GM23338 (cell line): ENCODE results near the gene CCDC127. TPM values are rescaled to one million over a fixed set of nuclear protein-coding genes. Genes with fewer than 3 reads are reported as not detected.
A peak's percentile ranks its signal among the peaks of the same experiment; 100 is the strongest.

ENCODE experiments used
- ATAC-seq: fragments of 200-7000 bp; cut with Tn5 transposase; 3 replicates; pipeline ENCODE4 v1.9.1; 2020
- DNase-seq: peaks from one replicate; pipeline ENCODE4 v3.0.0-alpha.2; 2015; ENCODE audit warnings: low spot score
- H2AFZ ChIP-seq: fragments of 200-600 bp; sonication (generic); 2 replicates; pipeline ENCODE4 v1.8.0; 2016; ENCODE audit warnings: antibody characterized with exemption, mild to moderate bottlenecking, moderate library complexity
- H3F3A ChIP-seq: fragments of 200-600 bp; sonication (generic); replicated peaks from 2 replicates; pipeline ENCODE4 v1.8.0; 2017; ENCODE audit warnings: antibody characterized with exemption, mixed run types, low read depth
- H3K27ac ChIP-seq: fragments of 200-600 bp; sonication (generic); 2 replicates; pipeline ENCODE4 v1.6.1; 2016; ENCODE audit warnings: low read depth
- H3K27me3 ChIP-seq: fragments of 200-600 bp; sonication (generic); 2 replicates; pipeline ENCODE4 v1.8.0; 2016; ENCODE audit warnings: mild to moderate bottlenecking, mixed run types, moderate library complexity; ENCODE audit not compliant: insufficient read depth
- H3K36me3 ChIP-seq: fragments of 200-600 bp; sonication (generic); 2 replicates; pipeline ENCODE4 v1.8.0; 2016; ENCODE audit warnings: mild to moderate bottlenecking; ENCODE audit not compliant: insufficient read depth
- H3K4me1 ChIP-seq: fragments of 200-600 bp; sonication (generic); 2 replicates; pipeline ENCODE4 v1.8.0; 2016; ENCODE audit warnings: mild to moderate bottlenecking, moderate library complexity; ENCODE audit not compliant: insufficient read depth
- H3K4me2 ChIP-seq: fragments of 200-600 bp; sonication (generic); 2 replicates; pipeline ENCODE4 v1.7.1; 2017; ENCODE audit warnings: mixed run types
- H3K4me3 ChIP-seq: fragments of 200-600 bp; sonication (generic); 2 replicates; pipeline ENCODE4 v1.6.1; 2016; ENCODE audit warnings: mixed run types
- H3K79me2 ChIP-seq: fragments of 200-600 bp; sonication (generic); replicated peaks from 2 replicates; pipeline ENCODE4 v1.8.0; 2017; ENCODE audit warnings: mild to moderate bottlenecking; ENCODE audit not compliant: insufficient read depth
- H3K9me2 ChIP-seq: fragments of 200-600 bp; sonication (generic); 2 replicates; pipeline ENCODE4 v1.8.0; 2017; ENCODE audit not compliant: insufficient read depth
- H4K20me1 ChIP-seq: fragments of 200-600 bp; sonication (generic); replicated peaks from 2 replicates; pipeline ENCODE4 v1.8.0; 2017; ENCODE audit warnings: mild to moderate bottlenecking; ENCODE audit not compliant: insufficient read depth
- H3K27ac Mint-ChIP-seq: 2 replicates; pipeline ENCODE4 v1.8.0; 2020; ENCODE audit warnings: inconsistent platforms, mild to moderate bottlenecking, moderate library complexity, mixed read lengths
- H3K27me3 Mint-ChIP-seq: 3 replicates; pipeline ENCODE4 v1.8.0; 2022; ENCODE audit warnings: low read depth, mild to moderate bottlenecking, moderate library complexity, mixed read lengths, inconsistent platforms; ENCODE audit not compliant: insufficient read depth, poor library complexity
- H3K36me3 Mint-ChIP-seq: 3 replicates; pipeline ENCODE4 v1.8.0; 2021; ENCODE audit warnings: low read depth, mild to moderate bottlenecking, inconsistent platforms, moderate library complexity, mixed read lengths
- H3K4me1 Mint-ChIP-seq: 3 replicates; pipeline ENCODE4 v1.8.0; 2020; ENCODE audit warnings: mild to moderate bottlenecking, inconsistent platforms, mixed read lengths
- H3K4me3 Mint-ChIP-seq: 3 replicates; pipeline ENCODE4 v1.8.0; 2021; ENCODE audit warnings: moderate library complexity, mild to moderate bottlenecking, inconsistent platforms, mixed read lengths
- H3K9me3 Mint-ChIP-seq: 3 replicates; pipeline ENCODE4 v1.8.0; 2020; ENCODE audit warnings: moderate library complexity, mild to moderate bottlenecking, inconsistent platforms, mixed read lengths
- EZH2 ChIP-seq: fragments of 200-600 bp; sonication (generic); IDR thresholded peaks from one replicate; pipeline ENCODE4 v1.8.0; 2017; ENCODE audit warnings: antibody characterized with exemption, mild to moderate bottlenecking, low read depth; ENCODE audit not compliant: unreplicated experiment
- REST ChIP-seq: IDR thresholded peaks from one replicate; pipeline ENCODE4 v1.6.1; 2018; ENCODE audit warnings: antibody characterized with exemption; ENCODE audit not compliant: unreplicated experiment
- STAT1 ChIP-seq: IDR thresholded peaks from one replicate; pipeline ENCODE4 v1.6.1; 2016; ENCODE audit warnings: antibody characterized with exemption; ENCODE audit not compliant: unreplicated experiment
- ZNF331 ChIP-seq: fragments of 250-450 bp; sonication (Bioruptor Pico); IDR thresholded peaks from 2 replicates; pipeline ENCODE4 v1.5.0; 2020; ENCODE audit warnings: low read depth, mild to moderate bottlenecking, moderate library complexity
- polyA plus RNA-seq: library from polyadenylated mRNA; unstranded; fragments of >200 nt; fragmentation: Nextera tagmentation; extraction: Ambion mirVana; gene quantifications from 2 replicates; pipeline ENCODE4 v1.2.1, GENCODE V29; 2016
- total RNA-seq: library from RNA; depleted of rRNA; stranded (reverse); fragments of >200 nt; shearing (Covaris generic); gene quantifications from 2 replicates; pipeline ENCODE4 v1.2.3, GENCODE V29; 2014
- TF ChIP-seq, protein P1 (sequence below): fragments of 250-450 bp; sonication (Bioruptor Pico); IDR thresholded peaks from 2 replicates; pipeline ENCODE4 v1.5.0; 2020; ENCODE audit warnings: mild to moderate bottlenecking, moderate library complexity

The CCDC127 gene
- total and polyA plus RNA-seq, 2 experiments from 2014 or later = 6.0 to 7.2 TPM

DNA sequence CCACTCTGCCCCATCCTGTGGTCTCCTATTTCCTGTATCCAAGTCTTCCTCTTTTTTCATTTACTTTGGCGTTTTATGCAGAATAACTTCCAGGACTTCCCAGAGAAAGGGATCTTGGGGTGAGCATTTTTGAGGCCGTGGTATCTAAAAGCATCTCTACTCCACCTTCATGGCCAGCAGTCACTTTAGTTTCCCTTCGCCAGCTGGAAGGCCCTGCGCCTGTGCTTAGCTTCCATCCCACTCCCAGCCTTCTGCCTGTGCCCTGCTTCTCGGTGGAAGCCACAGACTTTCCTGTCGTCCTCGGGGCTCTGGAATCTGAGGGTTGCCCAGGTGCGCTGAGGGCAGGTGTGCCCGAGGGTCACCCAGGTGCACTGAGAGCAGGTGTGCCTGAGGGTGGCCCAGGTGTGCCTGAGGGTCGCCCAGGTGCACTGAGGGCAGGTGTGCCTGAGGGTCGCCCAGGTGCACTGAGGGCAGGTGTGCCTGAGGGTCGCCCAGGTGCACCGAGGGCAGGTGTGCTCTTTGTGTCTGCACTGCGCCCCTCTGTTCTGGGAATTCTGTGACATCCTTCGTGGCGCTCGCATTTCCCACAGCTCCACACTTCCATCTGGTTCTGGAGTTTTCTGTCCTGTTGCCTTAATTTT lies 59.0 kb downstream of the CCDC127 start:
- peaks cover 6% of the 10 kb centered on the region for H4K20me1 ChIP-seq
- no peak overlapping the region for H2AFZ ChIP-seq
- peaks cover 9% of the 10 kb centered on the region; the same call in 1 of the 2 replicates for H3K36me3 ChIP-seq
- no peak overlapping the region for H3K4me2 ChIP-seq
- no peak overlapping the region for H3K4me3 ChIP-seq
- DNase-seq (no peak), ATAC-seq (peak; percentile 18)
- no peaks in the 10 kb centered on the region for H3K27me3 ChIP-seq
- peaks cover 7% of the 10 kb centered on the region; the same call in 1 of the 2 replicates for H3F3A ChIP-seq
- Mint-ChIP-seq H3K27me3 (peaks cover 15% of the 10 kb centered on the region), H3K27ac (peak overlapping the region; percentile 42; the same call in 1 of the 2 replicates), H3K4me1 (peaks cover 18% of the 10 kb centered on the region), H3K36me3 (peaks cover 73% of the 10 kb centered on the region), H3K4me3 (no peak overlapping the region), H3K9me3 (peaks cover 5% of the 10 kb centered on the region)
- H3K27ac ChIP-seq = 0 out of 2 replicates have a peak overlapping the region, but pooled peaks have one; percentile 19
- H3K79me2 ChIP-seq = no peaks in the 10 kb centered on the region
- no peak for TF ChIP-seq REST
- no peak for TF ChIP-seq EZH2
- H3K9me2 ChIP-seq = no peaks in the 10 kb centered on the region
- no peaks in the 10 kb centered on the region for H3K4me1 ChIP-seq

- ATAC-seq (no peak), DNase-seq (no peak)
- Histone ChIP-seq H3K27me3 (no peaks in the 10 kb centered on the region), H2AFZ (no peak overlapping the region), H3K4me3 (no peak overlapping the region), H3K27ac (no peak overlapping the region), H4K20me1 (peaks cover 9% of the 10 kb centered on the region), H3K9me2 (no peaks in the 10 kb centered on the region), H3K4me1 (no peaks in the 10 kb centered on the region), H3F3A (no peaks in the 10 kb centered on the region), H3K4me2 (no peak overlapping the region), H3K79me2 (no peaks in the 10 kb centered on the region), H3K36me3 (peaks cover 10% of the 10 kb centered on the region; the same call in 1 of the 2 replicates)
- H3K36me3 Mint-ChIP-seq = peaks cover 73% of the 10 kb centered on the region
- H3K27ac Mint-ChIP-seq = no peak overlapping the region
- peaks cover 13% of the 10 kb centered on the region for H3K27me3 Mint-ChIP-seq
- no peak overlapping the region for H3K4me3 Mint-ChIP-seq
- H3K4me1 Mint-ChIP-seq = peaks cover 18% of the 10 kb centered on the region
- no peaks in the 10 kb centered on the region for H3K9me3 Mint-ChIP-seq
- no peak for TF ChIP-seq ZNF331 (CRISPR knock-in tag)
- no peak for TF ChIP-seq STAT1
- TF ChIP-seq, protein P1, sequence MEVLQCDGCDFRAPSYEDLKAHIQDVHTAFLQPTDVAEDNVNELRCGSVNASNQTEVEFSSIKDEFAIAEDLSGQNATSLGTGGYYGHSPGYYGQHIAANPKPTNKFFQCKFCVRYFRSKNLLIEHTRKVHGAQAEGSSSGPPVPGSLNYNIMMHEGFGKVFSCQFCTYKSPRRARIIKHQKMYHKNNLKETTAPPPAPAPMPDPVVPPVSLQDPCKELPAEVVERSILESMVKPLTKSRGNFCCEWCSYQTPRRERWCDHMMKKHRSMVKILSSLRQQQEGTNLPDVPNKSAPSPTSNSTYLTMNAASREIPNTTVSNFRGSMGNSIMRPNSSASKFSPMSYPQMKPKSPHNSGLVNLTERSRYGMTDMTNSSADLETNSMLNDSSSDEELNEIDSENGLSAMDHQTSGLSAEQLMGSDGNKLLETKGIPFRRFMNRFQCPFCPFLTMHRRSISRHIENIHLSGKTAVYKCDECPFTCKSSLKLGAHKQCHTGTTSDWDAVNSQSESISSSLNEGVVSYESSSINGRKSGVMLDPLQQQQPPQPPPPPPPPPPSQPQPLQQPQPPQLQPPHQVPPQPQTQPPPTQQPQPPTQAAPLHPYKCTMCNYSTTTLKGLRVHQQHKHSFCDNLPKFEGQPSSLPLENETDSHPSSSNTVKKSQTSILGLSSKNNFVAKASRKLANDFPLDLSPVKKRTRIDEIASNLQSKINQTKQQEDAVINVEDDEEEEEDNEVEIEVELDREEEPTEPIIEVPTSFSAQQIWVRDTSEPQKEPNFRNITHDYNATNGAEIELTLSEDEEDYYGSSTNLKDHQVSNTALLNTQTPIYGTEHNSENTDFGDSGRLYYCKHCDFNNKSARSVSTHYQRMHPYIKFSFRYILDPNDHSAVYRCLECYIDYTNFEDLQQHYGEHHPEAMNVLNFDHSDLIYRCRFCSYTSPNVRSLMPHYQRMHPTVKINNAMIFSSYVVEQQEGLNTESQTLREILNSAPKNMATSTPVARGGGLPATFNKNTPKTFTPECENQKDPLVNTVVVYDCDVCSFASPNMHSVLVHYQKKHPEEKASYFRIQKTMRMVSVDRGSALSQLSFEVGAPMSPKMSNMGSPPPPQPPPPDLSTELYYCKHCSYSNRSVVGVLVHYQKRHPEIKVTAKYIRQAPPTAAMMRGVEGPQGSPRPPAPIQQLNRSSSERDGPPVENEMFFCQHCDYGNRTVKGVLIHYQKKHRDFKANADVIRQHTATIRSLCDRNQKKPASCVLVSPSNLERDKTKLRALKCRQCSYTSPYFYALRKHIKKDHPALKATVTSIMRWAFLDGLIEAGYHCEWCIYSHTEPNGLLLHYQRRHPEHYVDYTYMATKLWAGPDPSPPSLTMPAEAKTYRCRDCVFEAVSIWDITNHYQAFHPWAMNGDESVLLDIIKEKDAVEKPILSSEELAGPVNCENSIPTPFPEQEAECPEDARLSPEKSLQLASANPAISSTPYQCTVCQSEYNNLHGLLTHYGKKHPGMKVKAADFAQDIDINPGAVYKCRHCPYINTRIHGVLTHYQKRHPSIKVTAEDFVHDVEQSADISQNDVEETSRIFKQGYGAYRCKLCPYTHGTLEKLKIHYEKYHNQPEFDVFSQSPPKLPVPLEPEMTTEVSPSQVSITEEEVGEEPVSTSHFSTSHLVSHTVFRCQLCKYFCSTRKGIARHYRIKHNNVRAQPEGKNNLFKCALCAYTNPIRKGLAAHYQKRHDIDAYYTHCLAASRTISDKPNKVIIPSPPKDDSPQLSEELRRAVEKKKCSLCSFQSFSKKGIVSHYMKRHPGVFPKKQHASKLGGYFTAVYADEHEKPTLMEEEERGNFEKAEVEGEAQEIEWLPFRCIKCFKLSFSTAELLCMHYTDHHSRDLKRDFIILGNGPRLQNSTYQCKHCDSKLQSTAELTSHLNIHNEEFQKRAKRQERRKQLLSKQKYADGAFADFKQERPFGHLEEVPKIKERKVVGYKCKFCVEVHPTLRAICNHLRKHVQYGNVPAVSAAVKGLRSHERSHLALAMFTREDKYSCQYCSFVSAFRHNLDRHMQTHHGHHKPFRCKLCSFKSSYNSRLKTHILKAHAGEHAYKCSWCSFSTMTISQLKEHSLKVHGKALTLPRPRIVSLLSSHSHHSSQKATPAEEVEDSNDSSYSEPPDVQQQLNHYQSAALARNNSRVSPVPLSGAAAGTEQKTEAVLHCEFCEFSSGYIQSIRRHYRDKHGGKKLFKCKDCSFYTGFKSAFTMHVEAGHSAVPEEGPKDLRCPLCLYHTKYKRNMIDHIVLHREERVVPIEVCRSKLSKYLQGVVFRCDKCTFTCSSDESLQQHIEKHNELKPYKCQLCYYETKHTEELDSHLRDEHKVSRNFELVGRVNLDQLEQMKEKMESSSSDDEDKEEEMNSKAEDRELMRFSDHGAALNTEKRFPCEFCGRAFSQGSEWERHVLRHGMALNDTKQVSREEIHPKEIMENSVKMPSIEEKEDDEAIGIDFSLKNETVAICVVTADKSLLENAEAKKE (CRISPR knock-in tag) = no peak
- TF ChIP-seq REST = no peak
Measured at GRCh38 chr5:157801-158200, 60.2 kb downstream of the CCDC127 start.
